GM12891 (cell line): ENCODE data around the gene ZNF66. TPM values are rescaled to one million over a fixed set of nuclear protein-coding genes. Genes with fewer than 3 reads are reported as not detected.
"Not testable (repeated sequence)": the region's sequence is repeated elsewhere in the genome, so short reads cannot be mapped to it uniquely, and the experiment has no call there.

ENCODE experiments used
- DNase-seq: peaks from one replicate; pipeline ENCODE4 v3.0.0; 2011; ENCODE audit warnings: low spot score; ENCODE audit not compliant: insufficient read length
- FAIRE-seq: peaks from 2 replicates; lab custom pipeline; 2011; peaks lifted over from hg19 to GRCh38; lab: Jason Lieb, UNC
- PAX5 ChIP-seq: IDR thresholded peaks from 2 replicates; pipeline ENCODE4 v1.6.1; 2011; ENCODE audit warnings: low read length, moderate library complexity, mild to moderate bottlenecking; ENCODE audit not compliant: insufficient read depth, severe bottlenecking
- POLR2A ChIP-seq: IDR thresholded peaks from 2 replicates; pipeline ENCODE4 v1.6.1; 2011; ENCODE audit warnings: low read depth, low read length, control low read depth
- POLR2AphosphoS5 ChIP-seq: IDR thresholded peaks from 2 replicates; pipeline ENCODE4 v1.6.1; 2011; ENCODE audit warnings: low read depth, low read length, control low read depth
- POU2F2 ChIP-seq: IDR thresholded peaks from 2 replicates; pipeline ENCODE4 v1.6.1; 2011; ENCODE audit warnings: low read depth, mild to moderate bottlenecking, control low read depth, low read length, moderate library complexity
- SPI1 ChIP-seq: IDR thresholded peaks from 2 replicates; pipeline ENCODE4 v1.6.1; 2011; ENCODE audit warnings: low read depth, low read length, control low read depth
- TAF1 ChIP-seq: IDR thresholded peaks from 2 replicates; pipeline ENCODE4 v1.6.1; 2011; ENCODE audit warnings: low read depth, low read length, control low read depth
- polyA plus RNA-seq: library from polyadenylated mRNA; unstranded; fragments of >200 nt; gene quantifications from one replicate; pipeline ENCODE4 v1.2.1, GENCODE V29; 2012; ENCODE audit warnings: low read depth, missing spikeins, inconsistent platforms; ENCODE audit not compliant: missing spikeins

ZNF66 gene
- polyA plus RNA-seq: 1.4 TPM

- peak; percentile 58 for DNase-seq
Measured at GRCh38 chr19:20776083-20777076, at the start of gene ZNF66. Gene ZNF66 (plus strand): TSS chr19:20776304. CDS start chr19:20776448, 144 bp downstream.

GRCh38 chr19:20750169-20750568 lies 25.9 kb upstream of the ZNF66 start:
- not testable (repeated sequence) for DNase-seq, FAIRE-seq

More at GRCh38 chr19:20776083-20777076, at the start of gene ZNF66:
- FAIRE-seq: peak; percentile 96
- TF ChIP-seq PAX5 (no peak), TAF1 (peak; percentile 83), POU2F2 (no peak; the same call in 1 of the 2 replicates), SPI1 (no peak), POLR2AphosphoS5 (peak; percentile 94), POLR2A (peak; percentile 91)

GRCh38 chr19:20752291-20752690 lies 23.8 kb upstream of the ZNF66 start:
- DNase-seq, FAIRE-seq: not testable (repeated sequence)

GRCh38 chr19:20769225-20769736 lies 6.8 kb upstream of the ZNF66 start:
- not testable (repeated sequence) for FAIRE-seq, DNase-seq

- DNase-seq (no peak), FAIRE-seq (no peak)
- TF ChIP-seq PAX5 (no peak), TAF1 (no peak), POLR2A (no peak), SPI1 (no peak), POU2F2 (no peak), POLR2AphosphoS5 (no peak)
Measured at GRCh38 chr19:20787786-20788185, 11.7 kb downstream of the ZNF66 start.

- FAIRE-seq (no peak), DNase-seq (no peak)
- TF ChIP-seq POLR2AphosphoS5: no peak
- TF ChIP-seq PAX5: no peak
Measured at GRCh38 chr19:20791806-20792205, 15.7 kb downstream of the ZNF66 start.

- not testable (repeated sequence) for FAIRE-seq, DNase-seq
Measured at GRCh38 chr19:20806311-20807262, 30.5 kb downstream of the ZNF66 start.

GRCh38 chr19:20840371-20840770 lies 64.3 kb downstream of the ZNF66 start:
- no peak for TF ChIP-seq POU2F2
- no peak for TF ChIP-seq SPI1
- TF ChIP-seq POLR2A: no peak
- TF ChIP-seq POLR2AphosphoS5: no peak
- no peak for TF ChIP-seq PAX5
- no peak for TF ChIP-seq TAF1
- DNase-seq: no peak
- FAIRE-seq: no peak
